ENCODE data around the gene NUBPL.
"Not testable (repeated sequence)": the region's sequence is repeated elsewhere in the genome, so short reads cannot be mapped to it uniquely, and the experiment has no call there.

DNA sequence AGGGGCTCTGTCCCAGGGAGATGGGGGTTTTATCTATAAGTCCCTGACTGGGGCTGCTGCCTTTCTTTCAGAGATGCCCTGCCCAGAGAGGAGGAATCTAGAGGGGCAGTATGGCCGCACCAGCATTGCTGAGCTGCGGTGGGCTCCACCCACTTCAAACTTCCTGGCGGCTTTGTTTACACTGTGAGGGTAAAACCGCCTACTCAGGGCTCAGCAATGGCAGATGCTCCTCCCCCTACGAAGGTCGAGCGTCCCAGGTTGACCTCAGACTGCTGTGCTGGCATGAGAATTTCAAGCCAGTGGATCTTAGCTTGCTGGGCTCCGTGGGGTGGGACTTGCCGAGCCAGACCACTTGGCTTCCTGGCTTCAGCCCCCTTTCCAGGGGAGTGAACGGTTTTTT lies 59.7 kb downstream of the NUBPL start:
- TF ChIP-seq, protein P1, sequence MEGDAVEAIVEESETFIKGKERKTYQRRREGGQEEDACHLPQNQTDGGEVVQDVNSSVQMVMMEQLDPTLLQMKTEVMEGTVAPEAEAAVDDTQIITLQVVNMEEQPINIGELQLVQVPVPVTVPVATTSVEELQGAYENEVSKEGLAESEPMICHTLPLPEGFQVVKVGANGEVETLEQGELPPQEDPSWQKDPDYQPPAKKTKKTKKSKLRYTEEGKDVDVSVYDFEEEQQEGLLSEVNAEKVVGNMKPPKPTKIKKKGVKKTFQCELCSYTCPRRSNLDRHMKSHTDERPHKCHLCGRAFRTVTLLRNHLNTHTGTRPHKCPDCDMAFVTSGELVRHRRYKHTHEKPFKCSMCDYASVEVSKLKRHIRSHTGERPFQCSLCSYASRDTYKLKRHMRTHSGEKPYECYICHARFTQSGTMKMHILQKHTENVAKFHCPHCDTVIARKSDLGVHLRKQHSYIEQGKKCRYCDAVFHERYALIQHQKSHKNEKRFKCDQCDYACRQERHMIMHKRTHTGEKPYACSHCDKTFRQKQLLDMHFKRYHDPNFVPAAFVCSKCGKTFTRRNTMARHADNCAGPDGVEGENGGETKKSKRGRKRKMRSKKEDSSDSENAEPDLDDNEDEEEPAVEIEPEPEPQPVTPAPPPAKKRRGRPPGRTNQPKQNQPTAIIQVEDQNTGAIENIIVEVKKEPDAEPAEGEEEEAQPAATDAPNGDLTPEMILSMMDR (conservative IDR thresholded peaks at IDR 0.05; ENCODE audit: low read length): not testable (repeated sequence)
- not testable (repeated sequence) for TF ChIP-seq EZH2phosphoT487 (IDR thresholded peaks at IDR 0.05; ENCODE audit: borderline replicate concordance)
